Body of pancreas (tissue), 4 donors: Measurements from ENCODE around the gene KIF16B.

Source experiments
- POLR2A ChIP-seq, 3 donors: fragments of 450-650 bp; IDR thresholded peaks; one replicate each; pipeline ENCODE4 v1.6.1; 2016; ENCODE audit warnings: antibody characterized with exemption in 3 of 3, mild to moderate bottlenecking in 2 of 3
- TF ChIP-seq, protein P1 (sequence below), 7 experiments: fragments of 450-650 bp in 4 of 7; fragments of 200-600 bp in 3 of 7; sonication (generic) in 3 of 7; IDR thresholded peaks; one replicate each; pipeline ENCODE4 v1.5.1; 2016 to 2019; ENCODE audit warnings: antibody characterized with exemption in 7 of 7

DNA sequence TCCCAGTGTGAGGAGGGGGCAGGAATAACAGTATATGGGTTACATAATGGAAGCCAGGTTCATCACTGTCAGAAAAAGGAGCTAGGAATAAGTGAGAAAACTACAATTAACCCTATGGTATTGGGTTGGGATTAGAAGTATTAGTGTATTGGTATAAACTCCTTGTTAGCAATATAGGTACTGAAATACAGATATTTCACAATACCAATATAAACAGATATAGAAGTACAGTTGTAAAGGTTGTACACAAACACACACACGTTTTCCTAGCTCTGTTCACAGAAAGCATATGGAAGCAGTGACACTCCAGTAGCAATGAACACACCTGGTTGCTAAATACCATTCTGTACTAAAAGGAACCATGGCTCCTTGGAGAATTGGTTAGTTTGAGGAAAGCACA lies 148.5 kb downstream of the KIF16B start:
- TF ChIP-seq, protein P1, sequence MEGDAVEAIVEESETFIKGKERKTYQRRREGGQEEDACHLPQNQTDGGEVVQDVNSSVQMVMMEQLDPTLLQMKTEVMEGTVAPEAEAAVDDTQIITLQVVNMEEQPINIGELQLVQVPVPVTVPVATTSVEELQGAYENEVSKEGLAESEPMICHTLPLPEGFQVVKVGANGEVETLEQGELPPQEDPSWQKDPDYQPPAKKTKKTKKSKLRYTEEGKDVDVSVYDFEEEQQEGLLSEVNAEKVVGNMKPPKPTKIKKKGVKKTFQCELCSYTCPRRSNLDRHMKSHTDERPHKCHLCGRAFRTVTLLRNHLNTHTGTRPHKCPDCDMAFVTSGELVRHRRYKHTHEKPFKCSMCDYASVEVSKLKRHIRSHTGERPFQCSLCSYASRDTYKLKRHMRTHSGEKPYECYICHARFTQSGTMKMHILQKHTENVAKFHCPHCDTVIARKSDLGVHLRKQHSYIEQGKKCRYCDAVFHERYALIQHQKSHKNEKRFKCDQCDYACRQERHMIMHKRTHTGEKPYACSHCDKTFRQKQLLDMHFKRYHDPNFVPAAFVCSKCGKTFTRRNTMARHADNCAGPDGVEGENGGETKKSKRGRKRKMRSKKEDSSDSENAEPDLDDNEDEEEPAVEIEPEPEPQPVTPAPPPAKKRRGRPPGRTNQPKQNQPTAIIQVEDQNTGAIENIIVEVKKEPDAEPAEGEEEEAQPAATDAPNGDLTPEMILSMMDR (IDR thresholded peaks at IDR 0.05): no peak
- no peak for TF ChIP-seq POLR2A (IDR thresholded peaks at IDR 0.05)
